OCI-LY3 (cell line): ENCODE measurements around the gene RAD51AP2.
A peak's percentile ranks its signal among the peaks of the same experiment; 100 is the strongest.

Source experiments
- H2AFZ ChIP-seq: fragments of 200-600, 300-600 bp; shearing (Covaris generic); 2 replicates; pipeline ENCODE4 v1.6.0; 2014; ENCODE audit warnings: antibody characterized with exemption, low read depth, low read length
- H3K27ac ChIP-seq: fragments of 200-600, 300-600 bp; sonication (generic); 2 replicates; pipeline ENCODE4 v1.5.1; 2014; ENCODE audit warnings: mild to moderate bottlenecking, low read length, moderate library complexity, mixed read lengths
- H3K27me3 ChIP-seq: fragments of 200-600, 300-600 bp; sonication (generic); 2 replicates; pipeline ENCODE4 v1.6.1; 2014; ENCODE audit warnings: low read depth, low read length, mixed read lengths
- H3K36me3 ChIP-seq: fragments of 200-600, 300-600 bp; sonication (generic); replicated peaks from 2 replicates; pipeline ENCODE3; 2014; ENCODE audit warnings: low read depth, low read length, mixed read lengths
- H3K4me1 ChIP-seq: fragments of 300-600, 200-600 bp; sonication (generic); 2 replicates; pipeline ENCODE4 v1.6.1; 2014; ENCODE audit warnings: low read length, mixed read lengths
- H3K4me2 ChIP-seq: fragments of 200-600, 300-600 bp; sonication (generic); 2 replicates; pipeline ENCODE4 v1.6.1; 2014; ENCODE audit warnings: low read length, mixed read lengths
- H3K4me3 ChIP-seq: fragments of 300-600, 200-600 bp; sonication (generic); 2 replicates; pipeline ENCODE4 v1.5.1; 2014; ENCODE audit warnings: antibody characterized with exemption, mild to moderate bottlenecking, low read length, moderate library complexity
- H3K79me2 ChIP-seq: fragments of 300-600, 200-600 bp; shearing (Covaris generic); 2 replicates; pipeline ENCODE4 v1.6.1; 2014; ENCODE audit warnings: mild to moderate bottlenecking, low read length, mixed read lengths
- H3K9ac ChIP-seq: fragments of 300-600, 200-600 bp; shearing (Covaris generic); 2 replicates; pipeline ENCODE4 v1.6.0; 2014; ENCODE audit warnings: mild to moderate bottlenecking, low read length, moderate library complexity
- H3K9me3 ChIP-seq: fragments of 200-600, 300-600 bp; shearing (Covaris generic); 2 replicates; pipeline ENCODE4 v1.6.1; 2014; ENCODE audit warnings: low read length, mixed read lengths; ENCODE audit not compliant: insufficient read depth
- H4K20me1 ChIP-seq: fragments of 200-600, 300-600 bp; sonication (generic); 2 replicates; pipeline ENCODE4 v1.6.1; 2016; ENCODE audit warnings: low read length, mixed read lengths; ENCODE audit not compliant: insufficient read depth
- EZH2phosphoT487 ChIP-seq: fragments of 200-600 bp; shearing (Covaris generic); IDR thresholded peaks from 2 replicates; pipeline ENCODE4 v1.6.1; 2018; ENCODE audit warnings: antibody characterized with exemption, mixed run types, low read depth
- TF ChIP-seq, protein P1 (sequence below): fragments of 200-600, 300-600 bp; sonication (generic); IDR thresholded peaks from 2 replicates; pipeline ENCODE4 v1.5.1; 2014; ENCODE audit warnings: antibody characterized with exemption, low read length, low read depth

Gene RAD51AP2

DNA sequence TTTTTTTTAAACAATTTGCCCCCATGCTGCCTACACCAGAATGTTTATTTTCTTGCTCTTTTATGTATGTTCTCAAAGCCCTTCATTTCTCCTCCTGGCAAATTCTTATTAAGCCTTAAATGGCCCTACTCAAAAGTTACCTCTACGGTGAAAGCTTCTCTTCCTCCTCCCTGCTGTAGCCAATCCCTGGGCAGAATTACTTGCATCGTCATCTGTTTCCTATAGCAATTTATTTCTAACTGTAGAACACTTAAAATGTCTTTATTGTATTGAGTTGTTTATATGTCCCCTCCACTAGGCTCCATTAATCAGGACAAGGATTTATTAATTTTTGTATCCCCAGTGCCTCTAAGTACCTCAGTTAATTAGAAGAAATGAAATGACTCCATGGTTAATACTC is 2.5 kb upstream of the RAD51AP2 start:
- TF ChIP-seq, protein P1, sequence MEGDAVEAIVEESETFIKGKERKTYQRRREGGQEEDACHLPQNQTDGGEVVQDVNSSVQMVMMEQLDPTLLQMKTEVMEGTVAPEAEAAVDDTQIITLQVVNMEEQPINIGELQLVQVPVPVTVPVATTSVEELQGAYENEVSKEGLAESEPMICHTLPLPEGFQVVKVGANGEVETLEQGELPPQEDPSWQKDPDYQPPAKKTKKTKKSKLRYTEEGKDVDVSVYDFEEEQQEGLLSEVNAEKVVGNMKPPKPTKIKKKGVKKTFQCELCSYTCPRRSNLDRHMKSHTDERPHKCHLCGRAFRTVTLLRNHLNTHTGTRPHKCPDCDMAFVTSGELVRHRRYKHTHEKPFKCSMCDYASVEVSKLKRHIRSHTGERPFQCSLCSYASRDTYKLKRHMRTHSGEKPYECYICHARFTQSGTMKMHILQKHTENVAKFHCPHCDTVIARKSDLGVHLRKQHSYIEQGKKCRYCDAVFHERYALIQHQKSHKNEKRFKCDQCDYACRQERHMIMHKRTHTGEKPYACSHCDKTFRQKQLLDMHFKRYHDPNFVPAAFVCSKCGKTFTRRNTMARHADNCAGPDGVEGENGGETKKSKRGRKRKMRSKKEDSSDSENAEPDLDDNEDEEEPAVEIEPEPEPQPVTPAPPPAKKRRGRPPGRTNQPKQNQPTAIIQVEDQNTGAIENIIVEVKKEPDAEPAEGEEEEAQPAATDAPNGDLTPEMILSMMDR, result no peak
- no peak for TF ChIP-seq EZH2phosphoT487
- no peaks in the 10 kb centered on the region for H3K9me3 ChIP-seq
- no peak overlapping the region for H3K4me2 ChIP-seq

DNA sequence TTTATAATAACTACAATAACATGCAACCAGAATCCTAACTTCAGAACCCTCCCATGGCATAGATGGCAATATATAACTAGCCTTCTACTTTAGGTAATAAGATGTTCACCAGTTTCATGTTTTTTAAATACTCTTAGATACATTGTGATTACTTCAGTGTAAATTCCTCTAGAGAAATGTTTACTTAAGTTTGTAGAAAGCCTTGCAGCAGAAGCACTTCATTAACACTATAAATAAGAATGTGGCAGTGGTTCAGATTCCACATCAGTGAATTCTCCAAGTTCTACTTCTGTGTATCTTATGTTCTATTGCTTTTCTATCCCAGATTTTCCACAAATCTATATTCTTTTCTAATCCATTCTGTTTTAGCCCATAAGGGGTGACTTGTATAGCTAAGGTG is 1.2 kb upstream of the RAD51AP2 start:
- Histone ChIP-seq H3K79me2 (no peaks in the 10 kb centered on the region), H3K36me3 (no peaks in the 10 kb centered on the region), H4K20me1 (no peaks in the 10 kb centered on the region), H3K27me3 (no peaks in the 10 kb centered on the region; the same call in 1 of the 2 replicates), H3K9me3 (no peaks in the 10 kb centered on the region), H3K9ac (no peak overlapping the region), H3K4me1 (peaks cover 40% of the 10 kb centered on the region), H3K4me2 (no peak overlapping the region), H3K4me3 (no peak overlapping the region), H2AFZ (no peak overlapping the region), H3K27ac (no peak overlapping the region)
- TF ChIP-seq EZH2phosphoT487, result no peak
- TF ChIP-seq, protein P1, result no peak

More for the DNA sequence above, 2.5 kb upstream of the RAD51AP2 start:
- H3K27ac ChIP-seq, result no peak overlapping the region
- H3K4me1 ChIP-seq, result peaks cover 36% of the 10 kb centered on the region
- no peaks in the 10 kb centered on the region for H3K36me3 ChIP-seq
- H4K20me1 ChIP-seq, result no peaks in the 10 kb centered on the region
- H3K9ac ChIP-seq, result no peak overlapping the region
- no peaks in the 10 kb centered on the region; the same call in 1 of the 2 replicates for H3K27me3 ChIP-seq
- H2AFZ ChIP-seq, result no peak overlapping the region
- no peaks in the 10 kb centered on the region for H3K79me2 ChIP-seq
- H3K4me3 ChIP-seq, result no peak overlapping the region

DNA sequence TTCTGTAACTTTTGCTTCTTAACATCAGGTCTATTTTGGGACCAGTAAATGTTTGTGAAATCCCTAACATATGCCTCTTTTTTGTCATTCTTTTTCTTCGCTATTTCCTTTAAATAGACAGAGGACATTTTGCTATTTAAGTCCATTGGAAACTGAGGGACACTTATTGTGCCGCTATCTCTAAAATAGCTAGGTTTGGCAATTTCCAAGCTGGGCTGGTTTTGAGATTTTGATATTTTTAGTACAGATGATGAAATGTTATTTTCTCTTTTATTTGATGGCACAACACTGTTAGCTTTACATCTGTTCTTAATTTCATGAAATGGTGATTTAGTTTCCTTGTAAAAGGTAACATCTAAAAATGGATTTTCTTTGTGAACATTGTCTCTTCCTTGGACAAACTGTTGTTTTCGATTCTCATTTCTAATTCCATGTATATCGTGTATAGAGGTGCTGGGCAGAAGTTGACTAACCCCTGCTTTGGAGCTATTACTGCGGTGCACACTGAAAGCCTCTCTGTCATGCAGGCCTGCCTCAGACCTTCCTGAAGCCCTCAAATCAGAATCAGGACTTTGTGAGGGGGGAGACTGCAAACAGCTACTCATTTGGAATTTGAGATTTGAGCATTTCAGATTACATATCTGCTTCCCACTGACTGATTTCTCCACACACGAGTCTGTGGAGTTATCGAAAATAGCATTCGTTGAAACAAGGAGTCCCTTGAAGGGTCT is 594 bp downstream of the RAD51AP2 start:
- Histone ChIP-seq H3K9me3 (no peaks in the 10 kb centered on the region), H3K27ac (peak overlapping the region; percentile 86), H3K4me2 (peak overlapping the region; percentile 96), H3K9ac (peak overlapping the region; percentile 87), H4K20me1 (no peaks in the 10 kb centered on the region), H3K4me3 (peak overlapping the region; percentile 88), H3K36me3 (no peaks in the 10 kb centered on the region), H3K79me2 (no peaks in the 10 kb centered on the region), H3K4me1 (peaks cover 40% of the 10 kb centered on the region), H3K27me3 (no peaks in the 10 kb centered on the region), H2AFZ (peak overlapping the region; percentile 85)
- no peak for TF ChIP-seq EZH2phosphoT487
- TF ChIP-seq, protein P1, result no peak

DNA sequence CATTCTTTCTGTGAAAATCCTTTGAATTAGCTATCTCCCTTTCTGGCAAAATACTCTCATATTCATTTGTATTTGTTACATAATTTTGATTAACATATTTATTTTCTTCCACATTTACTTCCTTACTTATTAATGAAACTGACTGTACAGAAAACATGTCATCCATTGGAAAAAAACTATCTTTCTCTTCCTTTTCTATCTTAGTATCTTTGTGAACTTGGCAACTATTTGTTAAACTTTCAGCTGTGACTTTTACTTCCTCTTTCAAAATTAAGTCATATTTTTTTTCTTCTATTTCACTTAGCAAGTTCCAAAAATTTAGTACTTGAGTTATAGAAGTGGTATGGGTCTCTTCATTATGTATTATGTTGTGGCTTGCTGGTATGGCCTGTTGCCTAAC is 2.6 kb downstream of the RAD51AP2 start:
- Histone ChIP-seq H3K9ac (peak overlapping the region; percentile 26; the same call in 1 of the 2 replicates), H2AFZ (no peak overlapping the region), H3K4me2 (peak overlapping the region; percentile 54), H3K36me3 (no peaks in the 10 kb centered on the region), H3K79me2 (no peaks in the 10 kb centered on the region), H3K4me3 (peak overlapping the region; percentile 21; the same call in 1 of the 2 replicates), H3K4me1 (peaks cover 40% of the 10 kb centered on the region), H3K9me3 (no peaks in the 10 kb centered on the region), H3K27me3 (no peaks in the 10 kb centered on the region), H3K27ac (peak overlapping the region; percentile 86), H4K20me1 (no peaks in the 10 kb centered on the region)
- no peak for TF ChIP-seq EZH2phosphoT487
- TF ChIP-seq, protein P1, result no peak
